T-helper 22 cell (primary cell): Measurements from ENCODE around the gene FOXN3.
"Not testable (repeated sequence)": the region's sequence is repeated elsewhere in the genome, so short reads cannot be mapped to it uniquely, and the experiment has no call there.

Source experiments
- DNase-seq: peaks from one replicate; pipeline ENCODE4 v3.0.0-alpha.2; 2020; ENCODE audit warnings: low read depth

FOXN3 gene

GRCh38 chr14:89126461-89126860 lies 290.6 kb downstream of the FOXN3 start:
- no peak for DNase-seq

- no peak for DNase-seq
These were observed 291.8 kb downstream of the FOXN3 start for GRCh38 chr14:89125216-89125615.

- no peak for DNase-seq
These were observed 293.2 kb downstream of the FOXN3 start for GRCh38 chr14:89123851-89124250.

- DNase-seq: no peak
These were observed 293.8 kb downstream of the FOXN3 start for GRCh38 chr14:89123215-89123614.

- no peak for DNase-seq
These were observed 294.9 kb downstream of the FOXN3 start for GRCh38 chr14:89121968-89122620.

- DNase-seq: no peak
These were observed 300.0 kb downstream of the FOXN3 start for GRCh38 chr14:89117012-89117411.

GRCh38 chr14:89114109-89114508 lies 302.9 kb downstream of the FOXN3 start:
- DNase-seq: no peak

GRCh38 chr14:89112720-89113119 lies 304.3 kb downstream of the FOXN3 start:
- DNase-seq: no peak

GRCh38 chr14:89111766-89112543 lies 305.1 kb downstream of the FOXN3 start:
- not testable (repeated sequence) for DNase-seq

- DNase-seq: not testable (repeated sequence)
These were observed 305.8 kb downstream of the FOXN3 start for GRCh38 chr14:89111232-89111631.

- DNase-seq: no peak
These were observed 306.9 kb downstream of the FOXN3 start for GRCh38 chr14:89110110-89110509.

- DNase-seq: no peak
These were observed 308.4 kb downstream of the FOXN3 start for GRCh38 chr14:89108608-89109007.

GRCh38 chr14:89107626-89108025 lies 309.4 kb downstream of the FOXN3 start:
- no peak for DNase-seq
